Measurements from ENCODE around the gene CNIH3. TPM values are rescaled to one million over a fixed set of nuclear protein-coding genes. Genes with fewer than 3 reads are reported as not detected.

Gene CNIH3
- total RNA-seq, 1 experiment from 2014 or later, result 2.1 TPM

DNA sequence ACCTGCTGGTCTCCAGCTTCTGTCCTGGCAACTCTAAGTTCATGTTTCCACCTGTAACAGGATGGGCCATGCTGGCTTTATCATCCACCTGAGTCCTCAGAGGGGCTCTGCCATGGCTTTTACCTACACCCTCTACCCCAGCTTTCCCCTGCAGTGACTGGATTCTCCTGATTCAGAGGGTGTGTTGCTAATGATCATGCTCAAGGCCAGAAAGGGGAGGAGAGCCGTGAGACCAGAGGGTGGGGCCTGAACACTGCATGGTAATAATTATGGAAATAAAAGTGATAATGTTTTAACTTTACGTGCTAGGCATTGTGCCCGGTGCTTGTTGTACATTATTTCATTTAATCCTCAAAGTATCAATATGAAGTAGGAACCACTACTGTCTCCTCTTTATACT is 53.3 kb downstream of the CNIH3 start:
- Mint-ChIP-seq H3K4me1 (ENCODE audit: low read depth, unreplicated experiment) (no peaks in the 10 kb centered on the region), H3K4me3 (ENCODE audit: low read depth, unreplicated experiment) (no peak overlapping the region), H3K27me3 (ENCODE audit: unreplicated experiment) (peaks cover 73% of the 10 kb centered on the region), H3K27ac (ENCODE audit: unreplicated experiment) (no peak overlapping the region), H3K9me3 (ENCODE audit: low read depth, unreplicated experiment) (no peaks in the 10 kb centered on the region), H3K36me3 (ENCODE audit: insufficient read depth, unreplicated experiment) (no peaks in the 10 kb centered on the region)
- CTCF ChIA-PET, result no interaction called here
- no TSS peak for BruUV-seq (replicated peaks)
- TF ChIP-seq, protein P1, sequence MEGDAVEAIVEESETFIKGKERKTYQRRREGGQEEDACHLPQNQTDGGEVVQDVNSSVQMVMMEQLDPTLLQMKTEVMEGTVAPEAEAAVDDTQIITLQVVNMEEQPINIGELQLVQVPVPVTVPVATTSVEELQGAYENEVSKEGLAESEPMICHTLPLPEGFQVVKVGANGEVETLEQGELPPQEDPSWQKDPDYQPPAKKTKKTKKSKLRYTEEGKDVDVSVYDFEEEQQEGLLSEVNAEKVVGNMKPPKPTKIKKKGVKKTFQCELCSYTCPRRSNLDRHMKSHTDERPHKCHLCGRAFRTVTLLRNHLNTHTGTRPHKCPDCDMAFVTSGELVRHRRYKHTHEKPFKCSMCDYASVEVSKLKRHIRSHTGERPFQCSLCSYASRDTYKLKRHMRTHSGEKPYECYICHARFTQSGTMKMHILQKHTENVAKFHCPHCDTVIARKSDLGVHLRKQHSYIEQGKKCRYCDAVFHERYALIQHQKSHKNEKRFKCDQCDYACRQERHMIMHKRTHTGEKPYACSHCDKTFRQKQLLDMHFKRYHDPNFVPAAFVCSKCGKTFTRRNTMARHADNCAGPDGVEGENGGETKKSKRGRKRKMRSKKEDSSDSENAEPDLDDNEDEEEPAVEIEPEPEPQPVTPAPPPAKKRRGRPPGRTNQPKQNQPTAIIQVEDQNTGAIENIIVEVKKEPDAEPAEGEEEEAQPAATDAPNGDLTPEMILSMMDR (IDR thresholded peaks at IDR 0.05; ENCODE audit: unreplicated experiment), result no peak
- intact Hi-C loops (cut with micrococcal nuclease; ENCODE audit: unreplicated experiment), result no loop called here
- DNase-seq, result no peak

- BruUV-seq (replicated peaks), result no TSS peak
- intact Hi-C loops (cut with micrococcal nuclease; ENCODE audit: unreplicated experiment), result no loop called here
- Mint-ChIP-seq H3K27me3 (ENCODE audit: unreplicated experiment) (peaks cover 72% of the 10 kb centered on the region), H3K4me1 (ENCODE audit: low read depth, unreplicated experiment) (no peaks in the 10 kb centered on the region), H3K4me3 (ENCODE audit: low read depth, unreplicated experiment) (no peak overlapping the region), H3K27ac (ENCODE audit: unreplicated experiment) (no peak overlapping the region), H3K9me3 (ENCODE audit: low read depth, unreplicated experiment) (no peaks in the 10 kb centered on the region), H3K36me3 (ENCODE audit: insufficient read depth, unreplicated experiment) (no peaks in the 10 kb centered on the region)
- TF ChIP-seq, protein P1 (IDR thresholded peaks at IDR 0.05; ENCODE audit: unreplicated experiment), result no peak
- CTCF ChIA-PET, result no interaction called here
- DNase-seq, result no peak
Observed at GRCh38 chr1:224670506-224670905, 54.4 kb downstream of the CNIH3 start.

GRCh38 chr1:224671076-224671475 is 55.0 kb downstream of the CNIH3 start:
- CTCF ChIA-PET, result no interaction called here
- H3K4me3 Mint-ChIP-seq (ENCODE audit: low read depth, unreplicated experiment), result no peak overlapping the region
- no peaks in the 10 kb centered on the region for H3K9me3 Mint-ChIP-seq (ENCODE audit: low read depth, unreplicated experiment)
- no TSS peak for BruUV-seq (replicated peaks)
- no peaks in the 10 kb centered on the region for H3K36me3 Mint-ChIP-seq (ENCODE audit: insufficient read depth, unreplicated experiment)
- TF ChIP-seq, protein P1 (IDR thresholded peaks at IDR 0.05; ENCODE audit: unreplicated experiment), result no peak
- intact Hi-C loops (cut with micrococcal nuclease; ENCODE audit: unreplicated experiment), result no loop called here
- no peaks in the 10 kb centered on the region for H3K4me1 Mint-ChIP-seq (ENCODE audit: low read depth, unreplicated experiment)
- no peak for DNase-seq
- H3K27me3 Mint-ChIP-seq (ENCODE audit: unreplicated experiment), result peaks cover 70% of the 10 kb centered on the region
- no peak overlapping the region for H3K27ac Mint-ChIP-seq (ENCODE audit: unreplicated experiment)

DNA sequence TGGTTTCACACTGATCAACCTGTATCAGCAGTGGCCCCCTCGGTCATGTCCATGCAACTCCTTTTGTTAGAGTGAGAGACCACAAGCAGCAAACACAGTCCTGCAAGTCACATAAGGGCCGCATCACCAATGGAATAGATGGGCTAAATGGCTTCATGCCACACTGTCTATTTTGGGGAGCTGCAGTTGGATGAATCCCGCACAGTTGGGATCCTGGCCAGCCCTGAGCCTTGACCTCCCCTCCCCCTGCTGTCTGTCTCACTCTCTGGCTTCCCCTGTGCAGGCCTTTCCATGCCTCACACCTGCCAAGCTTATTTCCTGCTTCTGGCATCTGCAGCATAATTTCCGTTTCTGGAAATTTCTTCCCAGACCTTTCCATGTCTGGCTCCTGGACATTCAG is 57.0 kb downstream of the CNIH3 start:
- no peak for DNase-seq
- CTCF ChIA-PET, result no interaction called here
- intact Hi-C loops (cut with micrococcal nuclease; ENCODE audit: unreplicated experiment), result no loop called here
- H3K4me1 Mint-ChIP-seq (ENCODE audit: low read depth, unreplicated experiment), result no peaks in the 10 kb centered on the region
- no peaks in the 10 kb centered on the region for H3K36me3 Mint-ChIP-seq (ENCODE audit: insufficient read depth, unreplicated experiment)
- H3K9me3 Mint-ChIP-seq (ENCODE audit: low read depth, unreplicated experiment), result no peaks in the 10 kb centered on the region
- H3K27ac Mint-ChIP-seq (ENCODE audit: unreplicated experiment), result no peak overlapping the region
- BruUV-seq (replicated peaks), result no TSS peak
- TF ChIP-seq, protein P1 (IDR thresholded peaks at IDR 0.05; ENCODE audit: unreplicated experiment), result no peak
- peaks cover 55% of the 10 kb centered on the region for H3K27me3 Mint-ChIP-seq (ENCODE audit: unreplicated experiment)
- no peak overlapping the region for H3K4me3 Mint-ChIP-seq (ENCODE audit: low read depth, unreplicated experiment)

DNA sequence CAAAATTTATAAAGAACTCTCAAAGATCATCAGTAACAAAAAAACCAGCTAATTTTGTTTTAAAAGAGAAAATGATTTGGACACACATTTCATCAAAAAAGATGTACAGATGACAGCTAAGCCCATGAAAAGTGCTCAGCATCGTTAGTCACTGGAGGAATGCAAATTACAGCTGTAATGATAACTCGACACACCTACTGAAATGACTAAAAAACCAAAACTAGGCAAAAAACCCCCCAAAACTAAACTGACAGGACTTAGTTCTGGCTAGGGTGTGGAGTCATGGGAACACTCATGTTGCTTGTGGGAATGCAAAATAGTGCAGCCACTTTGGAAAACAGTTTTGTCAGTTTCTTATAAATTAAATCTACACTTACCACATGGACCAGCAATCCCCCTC is 59.5 kb downstream of the CNIH3 start:
- H3K27me3 Mint-ChIP-seq (ENCODE audit: unreplicated experiment), result peaks cover 57% of the 10 kb centered on the region
- no peak for DNase-seq
- BruUV-seq (replicated peaks), result no TSS peak
- H3K36me3 Mint-ChIP-seq (ENCODE audit: insufficient read depth, unreplicated experiment), result no peaks in the 10 kb centered on the region
- TF ChIP-seq, protein P1 (IDR thresholded peaks at IDR 0.05; ENCODE audit: unreplicated experiment), result no peak
- no peak overlapping the region for H3K27ac Mint-ChIP-seq (ENCODE audit: unreplicated experiment)
- no peak overlapping the region for H3K4me3 Mint-ChIP-seq (ENCODE audit: low read depth, unreplicated experiment)
- H3K9me3 Mint-ChIP-seq (ENCODE audit: low read depth, unreplicated experiment), result no peaks in the 10 kb centered on the region
- intact Hi-C loops (cut with micrococcal nuclease; ENCODE audit: unreplicated experiment), result no loop called here
- no peaks in the 10 kb centered on the region for H3K4me1 Mint-ChIP-seq (ENCODE audit: low read depth, unreplicated experiment)
- CTCF ChIA-PET, result no interaction called here
